Mammary epithelial cell (primary cell): ENCODE measurements around the gene HOXB13.

Experiments
- CTCF ChIP-seq, 2 donors: IDR thresholded peaks in 1 of 2; conservative IDR thresholded peaks in 1 of 2; 2 replicates each; pipeline ENCODE4 v1.5.1; 2011 to 2012; ENCODE audit warnings: inconsistent platforms in 2 of 2, low read length in 2 of 2, mild to moderate bottlenecking in 2 of 2, control low read depth in 1 of 2, low read depth in 1 of 2; ENCODE audit not compliant: insufficient read depth in 1 of 2; ENCODE audit errors: extremely low read depth in 1 of 2
- EZH2 ChIP-seq: IDR thresholded peaks from 2 replicates; pipeline ENCODE4 v1.6.1; 2012; ENCODE audit warnings: low read length, inconsistent platforms, borderline replicate concordance

- no peak for TF ChIP-seq EZH2
- TF ChIP-seq CTCF (conservative IDR thresholded peaks at IDR 0.05 in 1 of 2, IDR thresholded peaks at IDR 0.05 in 1 of 2; ENCODE audit: extremely low read depth in 1 of 2, insufficient read depth in 1 of 2, low read depth in 1 of 2, low read length in 2 of 2): no peak
Measured at GRCh38 chr17:48690655-48691054, 37.9 kb downstream of the HOXB13 start.
